Right renal cortex interstitium (tissue), 3 donors: Measurements from ENCODE around the gene HOXC11. TPM values are rescaled to one million over a fixed set of nuclear protein-coding genes. Genes with fewer than 3 reads are reported as not detected.

ENCODE experiments used
- DNase-seq, 3 donors: peaks; one replicate each; pipeline ENCODE4 v3.0.0-alpha.2; 2013; ENCODE audit warnings: low read depth in 3 of 3, low spot score in 2 of 3
- polyA plus RNA-seq, 3 donors: library from polyadenylated mRNA; unstranded; fragments of 120-200 nt; gene quantifications; one replicate each; pipeline ENCODE4 v1.2.1, GENCODE V29; 2013; ENCODE audit not compliant: insufficient read length in 3 of 3

Gene HOXC11
- polyA plus RNA-seq, 3 donors, result 1.4 to 2.8 (median 1.5) TPM

DNA sequence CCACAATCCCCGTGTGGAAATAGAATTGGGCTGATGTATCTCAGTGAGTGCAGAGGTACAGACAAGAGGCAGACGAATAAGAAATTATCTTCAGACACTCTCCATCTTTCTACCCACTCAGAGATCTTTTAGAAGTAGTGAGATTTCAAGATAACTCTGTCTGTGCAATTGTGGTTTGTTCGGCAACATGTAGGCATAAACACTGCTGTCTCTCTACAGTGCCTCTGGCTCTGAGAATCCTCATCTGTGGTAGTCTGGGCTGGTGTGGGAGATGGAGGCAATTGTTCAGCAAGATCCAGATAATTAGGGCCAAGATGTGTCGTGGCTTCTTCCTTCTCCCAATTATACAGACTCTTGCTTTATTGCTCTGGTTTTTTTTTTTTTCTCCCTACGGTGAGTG lies 31.2 kb upstream of the HOXC11 start:
- DNase-seq, result no peak

DNA sequence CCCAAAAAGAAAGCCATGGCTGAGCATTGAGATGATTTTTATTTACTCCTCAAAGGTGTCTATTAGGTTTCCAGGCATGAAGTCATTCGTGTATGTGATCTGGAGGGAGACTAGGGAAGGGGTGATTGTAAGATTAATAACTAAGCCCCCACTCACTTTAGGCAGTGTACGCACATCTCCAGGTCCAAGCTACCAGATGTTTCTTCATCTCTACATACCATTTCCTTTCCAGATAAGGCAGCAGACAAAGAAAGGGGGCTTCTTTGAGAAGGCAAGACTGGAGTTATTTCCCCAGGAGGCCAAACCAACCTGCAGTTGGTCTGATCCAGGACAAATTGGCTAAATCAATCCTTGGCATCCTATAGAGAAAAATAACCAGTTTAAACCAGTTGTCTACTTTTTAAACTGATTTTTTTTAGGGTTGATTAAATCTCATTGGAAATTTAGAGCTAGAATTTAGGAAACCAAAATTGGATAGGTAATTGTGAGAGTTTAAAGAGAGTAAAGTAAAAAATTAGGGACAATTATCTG lies 30.4 kb upstream of the HOXC11 start:
- DNase-seq, result no peak

DNA sequence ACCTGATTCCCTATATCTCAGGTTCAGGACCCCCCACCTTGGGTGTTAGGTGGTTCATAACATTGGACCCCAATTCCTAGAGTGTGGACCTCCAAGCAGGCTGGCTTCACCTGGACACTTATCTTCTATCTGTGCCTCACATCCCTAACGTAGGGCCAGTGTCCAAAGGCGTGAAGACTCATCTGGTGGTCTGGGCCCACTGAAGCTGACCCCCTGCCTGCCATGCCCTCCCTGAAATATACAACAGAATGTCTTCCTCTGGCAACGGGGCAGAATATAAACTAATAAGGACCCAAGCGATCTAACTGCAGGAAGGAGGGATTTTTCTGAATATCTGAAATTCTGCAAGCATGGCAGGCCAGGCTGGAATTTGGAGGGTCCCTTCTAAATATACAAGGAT lies 28.7 kb upstream of the HOXC11 start:
- no peak for DNase-seq

DNA sequence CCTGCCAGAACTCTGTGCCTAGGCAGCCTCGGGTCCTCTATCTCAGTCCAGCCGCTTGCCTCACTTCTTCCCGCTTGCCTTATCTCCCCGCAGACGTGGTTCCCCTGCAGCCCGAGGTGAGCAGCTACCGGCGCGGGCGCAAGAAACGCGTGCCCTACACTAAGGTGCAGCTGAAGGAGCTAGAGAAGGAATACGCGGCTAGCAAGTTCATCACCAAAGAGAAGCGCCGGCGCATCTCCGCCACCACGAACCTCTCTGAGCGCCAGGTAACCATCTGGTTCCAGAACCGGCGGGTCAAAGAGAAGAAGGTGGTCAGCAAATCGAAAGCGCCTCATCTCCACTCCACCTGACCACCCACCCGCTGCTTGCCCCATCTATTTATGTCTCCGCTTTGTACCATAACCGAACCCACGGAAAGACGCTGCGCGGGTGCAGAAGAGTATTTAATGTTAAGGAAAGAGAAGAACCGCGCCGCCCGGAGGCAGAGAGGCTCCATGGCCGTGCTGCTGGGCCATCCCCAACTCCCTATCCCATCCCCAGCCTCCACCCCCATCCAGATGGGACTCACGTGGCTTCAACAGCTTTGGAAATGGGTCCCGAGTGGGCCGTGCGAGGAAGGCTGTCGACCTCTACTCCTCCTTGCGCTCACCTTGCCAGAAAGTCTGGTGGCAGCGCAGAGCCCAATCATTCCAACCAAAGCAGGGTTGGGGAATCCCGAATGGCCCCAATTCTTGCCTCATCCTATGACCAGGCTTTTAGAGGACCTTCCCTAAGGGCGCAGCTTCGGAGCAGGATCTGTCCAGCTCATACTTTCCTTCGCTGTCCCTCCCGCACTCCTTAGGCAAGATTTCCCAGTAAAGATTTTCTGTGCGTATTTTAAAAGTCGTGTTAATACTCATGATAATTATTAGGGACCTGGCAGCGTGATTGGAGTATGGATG lies 27.7 kb upstream of the HOXC11 start:
- no peak for DNase-seq

DNA sequence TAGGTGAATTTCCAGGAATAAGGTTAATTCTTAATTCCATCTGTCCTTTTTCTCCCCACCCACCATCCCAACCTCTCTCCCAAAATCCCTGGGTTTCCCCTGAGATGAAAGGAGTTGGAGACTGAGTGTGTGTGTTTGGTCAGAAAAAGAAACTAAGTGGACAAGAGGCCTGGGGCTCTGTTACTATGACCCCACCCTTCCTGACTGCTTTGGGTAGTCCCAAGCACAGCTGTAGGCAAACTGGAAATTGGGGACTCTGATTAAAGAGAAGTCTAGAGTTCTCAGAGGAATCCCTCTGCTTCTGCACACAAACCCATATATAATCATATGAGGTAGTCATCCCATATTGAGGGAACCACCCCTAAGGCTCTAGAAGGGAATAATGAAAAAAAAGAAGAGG lies 25.2 kb upstream of the HOXC11 start:
- no peak for DNase-seq

DNA sequence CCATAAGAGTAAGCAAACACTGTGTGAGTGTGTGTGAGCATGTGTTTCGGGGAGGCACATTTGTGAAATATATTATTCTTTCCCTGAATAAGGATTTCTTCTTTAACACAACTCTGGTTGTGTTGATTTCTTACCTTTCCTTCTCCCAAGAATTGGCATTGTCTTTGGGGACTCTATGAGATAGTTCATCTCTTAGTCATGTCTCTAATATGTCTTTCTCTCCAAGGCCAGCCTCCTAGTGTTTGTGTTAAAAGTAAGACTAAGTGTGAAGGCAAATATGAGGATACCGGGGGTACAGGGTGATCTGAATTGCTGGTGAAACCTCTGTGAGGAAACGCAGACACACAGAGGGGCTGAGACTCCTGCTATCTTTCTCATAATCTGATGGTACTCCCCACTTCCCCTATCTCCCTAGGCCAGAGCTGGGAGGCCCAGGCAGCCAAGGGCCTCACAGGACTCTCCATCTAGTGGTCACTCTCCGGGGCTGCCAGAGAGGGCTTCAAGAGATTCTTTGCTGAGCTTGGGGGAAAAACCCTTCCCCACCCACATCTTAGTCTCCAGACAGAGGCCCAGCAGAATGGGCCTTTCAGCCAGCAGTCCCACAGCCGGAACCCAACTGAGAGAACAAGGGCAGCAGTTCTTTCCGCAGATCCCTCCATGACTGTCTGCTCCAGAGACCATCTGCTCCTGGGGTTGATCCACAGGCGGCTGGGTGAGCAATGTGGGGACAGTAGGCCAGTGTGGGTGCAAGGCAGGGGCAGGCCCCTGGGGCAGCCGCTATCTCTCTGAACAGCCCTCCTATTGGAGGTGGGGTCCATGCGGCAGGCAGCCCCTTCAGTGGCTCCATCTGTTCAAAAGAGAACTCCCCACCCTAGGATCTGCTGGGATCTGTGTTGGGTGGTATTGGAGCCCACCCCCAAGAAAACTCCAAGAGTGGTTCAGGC lies 24.0 kb upstream of the HOXC11 start:
- DNase-seq, result no peak

DNA sequence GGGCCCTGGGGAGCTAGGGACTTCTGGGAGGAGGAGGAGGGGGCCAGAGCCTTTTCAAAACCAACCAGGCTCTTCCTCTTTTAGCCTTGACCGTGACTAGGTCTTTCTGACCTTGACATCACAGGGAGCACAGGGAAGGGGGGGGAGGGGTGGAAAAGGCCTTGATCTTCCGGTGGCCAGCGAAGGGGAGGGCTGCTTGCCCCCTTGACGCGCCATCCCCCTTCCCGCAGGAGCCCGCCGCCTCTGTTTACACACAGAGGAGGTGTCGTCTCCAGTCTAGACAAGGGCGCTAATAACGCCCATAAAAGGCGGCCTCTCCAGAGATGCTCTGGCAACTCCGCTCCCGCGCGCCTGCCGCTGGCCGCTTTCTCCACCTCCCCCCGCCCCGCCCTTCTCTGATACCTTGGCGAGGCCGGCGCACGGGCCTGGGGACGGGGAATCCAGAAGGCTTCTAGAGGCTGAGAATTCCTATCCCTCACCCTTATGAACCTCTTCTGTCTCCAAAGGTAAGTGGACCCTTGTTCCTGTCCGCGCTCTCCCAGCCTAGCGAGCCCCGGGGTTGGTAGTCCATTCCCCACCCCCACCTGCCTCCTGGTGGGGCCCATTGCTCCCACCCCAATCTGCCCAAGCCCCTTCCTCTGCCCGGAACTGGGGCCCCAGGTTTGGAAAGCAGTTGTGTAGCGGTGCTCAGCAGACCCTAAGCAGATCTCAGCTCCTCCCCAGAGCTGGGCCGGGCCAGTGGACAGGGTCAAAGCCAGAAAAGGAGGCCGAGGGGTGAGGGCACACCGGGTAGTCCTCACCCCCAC lies 23.1 kb upstream of the HOXC11 start:
- no peak for DNase-seq

DNA sequence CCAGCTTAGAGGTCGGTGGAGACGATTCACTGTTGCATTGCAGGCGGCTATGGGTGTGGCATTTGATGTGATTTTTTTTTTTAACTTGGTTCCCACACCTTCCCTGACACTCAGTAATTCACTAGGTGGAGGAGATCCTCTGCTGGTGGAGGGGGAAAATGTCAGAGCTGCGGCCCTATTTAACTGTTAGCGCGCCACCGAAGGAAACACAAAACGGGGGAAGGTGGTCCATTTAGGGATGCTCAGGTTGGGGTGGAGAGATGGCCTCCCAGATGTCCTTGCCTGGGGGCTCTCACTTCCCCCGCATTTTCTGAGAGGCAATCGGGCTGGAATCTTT lies 22.5 kb upstream of the HOXC11 start:
- DNase-seq, result no peak

DNA sequence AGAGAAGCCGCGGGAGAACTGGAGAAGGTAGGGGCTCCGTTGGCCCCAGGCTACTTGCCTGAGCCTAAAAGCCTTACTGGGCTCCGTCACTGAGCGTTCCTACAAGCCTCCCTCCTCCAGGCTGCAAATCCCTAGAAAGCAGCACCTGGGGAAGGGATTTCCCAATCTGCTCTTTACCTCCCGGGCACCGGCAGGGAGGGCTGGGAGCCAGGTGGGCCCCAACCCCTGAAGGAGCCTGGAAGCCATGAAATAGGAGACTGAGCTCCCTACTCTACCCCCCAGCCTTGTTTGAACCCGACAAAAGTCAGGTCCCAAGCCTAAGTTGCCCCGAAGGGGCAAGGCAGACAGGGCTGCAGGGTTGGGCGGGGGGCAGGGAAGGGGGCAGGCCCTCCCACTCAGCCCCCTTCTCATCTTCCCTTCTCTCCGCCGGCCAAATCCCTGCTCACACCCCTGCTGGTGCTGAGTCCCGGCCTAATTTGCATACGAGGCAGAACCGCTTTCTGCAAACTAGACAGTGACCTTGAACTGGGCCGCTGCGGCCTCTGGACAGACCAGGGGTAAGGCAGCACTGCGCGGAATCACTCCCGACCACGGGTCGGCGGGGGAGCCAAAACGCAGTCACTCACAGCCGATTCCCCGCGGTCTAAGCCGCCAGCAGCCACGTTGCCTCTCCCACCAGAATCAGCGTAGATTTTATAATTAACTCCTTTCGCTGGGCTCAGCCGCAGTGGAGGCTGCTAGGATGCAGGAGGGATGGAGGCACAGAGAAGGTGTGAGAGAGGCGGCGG lies 21.9 kb upstream of the HOXC11 start:
- DNase-seq, result no peak

DNA sequence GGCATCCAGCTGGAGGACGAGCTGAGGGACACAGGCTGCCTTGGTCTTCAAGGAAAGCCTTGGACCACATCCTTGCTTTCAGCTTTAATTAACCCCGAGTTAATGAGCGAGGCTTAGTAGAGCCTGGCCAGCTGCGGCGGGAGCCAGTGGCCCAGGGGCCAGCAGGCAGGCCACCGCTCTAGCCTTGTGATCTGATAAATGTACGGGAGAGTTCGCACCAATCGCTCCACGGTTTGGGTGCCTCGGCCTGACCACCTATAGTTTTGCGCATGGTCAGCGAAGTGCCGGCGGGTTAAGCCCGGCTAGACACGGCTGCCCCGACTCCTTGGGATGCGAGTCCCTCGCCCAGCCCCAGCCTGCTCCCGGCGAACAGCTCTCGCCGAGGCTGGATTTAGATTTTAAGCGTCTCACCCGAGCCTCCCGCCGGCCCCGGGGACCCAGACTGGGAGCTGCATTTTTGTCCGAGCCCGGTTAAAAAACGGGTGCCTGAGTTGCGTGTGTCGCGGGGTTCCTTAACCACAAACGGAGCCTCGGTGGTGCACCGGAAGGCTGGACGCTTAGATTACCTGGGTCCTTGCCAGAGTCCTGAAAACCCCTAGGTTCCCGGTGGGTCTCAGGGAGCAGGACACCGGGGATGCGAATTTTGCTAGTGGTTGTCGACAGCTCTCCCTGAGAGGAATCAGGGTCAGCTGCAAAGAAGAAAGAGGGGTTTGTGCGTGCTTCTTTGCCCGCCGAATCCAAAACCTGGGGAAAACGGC lies 21.2 kb upstream of the HOXC11 start:
- no peak for DNase-seq

DNA sequence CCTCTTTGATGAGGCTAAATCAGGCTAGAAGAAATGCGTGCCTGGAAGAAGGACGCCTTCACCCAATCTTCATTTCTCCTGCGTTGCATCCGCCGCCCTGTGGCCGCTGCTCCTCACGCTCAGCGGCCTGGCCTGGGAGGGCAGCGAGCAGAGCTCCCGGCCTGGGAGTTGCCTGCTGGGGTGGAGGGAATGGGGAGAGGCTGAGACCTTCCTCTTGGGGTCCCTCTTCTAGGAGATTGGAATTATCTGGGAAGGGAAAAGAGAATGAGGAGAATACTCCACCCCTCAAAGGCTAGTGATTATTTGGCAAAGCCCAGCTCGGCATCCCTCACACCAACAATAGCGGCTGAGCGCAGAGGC lies 20.6 kb upstream of the HOXC11 start:
- DNase-seq, result no peak

DNA sequence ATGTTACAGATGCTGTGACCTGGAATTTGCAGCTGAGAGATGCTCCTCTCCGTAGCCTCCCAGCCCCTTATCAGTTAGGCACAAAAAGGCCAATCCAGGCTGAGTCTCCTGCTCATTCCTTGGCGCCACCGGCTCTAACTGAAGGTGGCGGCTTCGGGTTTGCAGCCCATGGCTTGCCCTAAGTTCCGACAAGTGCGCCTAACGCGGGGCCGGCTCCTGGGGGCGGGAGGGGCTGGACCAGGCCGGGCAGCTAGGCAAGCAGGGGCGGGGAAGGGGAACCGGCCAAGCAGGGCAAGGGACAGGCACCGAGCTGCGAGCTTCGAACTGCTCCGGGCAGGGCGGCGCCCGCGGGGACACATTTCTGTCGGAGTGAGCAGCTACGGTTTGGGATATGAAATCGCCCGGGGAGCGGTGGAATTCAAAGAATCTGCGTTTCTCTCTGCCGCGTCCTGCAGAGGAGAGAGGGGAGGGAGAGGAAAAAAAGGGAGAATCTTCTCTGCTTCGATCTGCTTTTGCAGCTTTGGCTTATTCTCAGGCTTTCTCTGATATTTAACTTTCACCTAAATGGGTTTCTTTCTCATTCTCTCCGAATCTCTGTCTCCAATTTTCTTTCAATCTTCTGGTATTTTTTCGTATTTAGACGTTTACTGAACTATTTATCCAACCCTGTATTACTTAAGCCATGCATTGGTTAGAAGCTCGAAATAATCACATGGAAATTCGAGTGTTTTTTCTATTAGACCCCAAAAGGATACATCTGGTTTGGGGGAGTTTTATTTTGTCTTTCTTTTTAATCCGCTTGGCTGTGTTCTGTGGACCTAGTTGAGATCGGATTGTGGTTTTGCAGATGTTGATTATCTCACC lies 19.8 kb upstream of the HOXC11 start:
- DNase-seq, result no peak

DNA sequence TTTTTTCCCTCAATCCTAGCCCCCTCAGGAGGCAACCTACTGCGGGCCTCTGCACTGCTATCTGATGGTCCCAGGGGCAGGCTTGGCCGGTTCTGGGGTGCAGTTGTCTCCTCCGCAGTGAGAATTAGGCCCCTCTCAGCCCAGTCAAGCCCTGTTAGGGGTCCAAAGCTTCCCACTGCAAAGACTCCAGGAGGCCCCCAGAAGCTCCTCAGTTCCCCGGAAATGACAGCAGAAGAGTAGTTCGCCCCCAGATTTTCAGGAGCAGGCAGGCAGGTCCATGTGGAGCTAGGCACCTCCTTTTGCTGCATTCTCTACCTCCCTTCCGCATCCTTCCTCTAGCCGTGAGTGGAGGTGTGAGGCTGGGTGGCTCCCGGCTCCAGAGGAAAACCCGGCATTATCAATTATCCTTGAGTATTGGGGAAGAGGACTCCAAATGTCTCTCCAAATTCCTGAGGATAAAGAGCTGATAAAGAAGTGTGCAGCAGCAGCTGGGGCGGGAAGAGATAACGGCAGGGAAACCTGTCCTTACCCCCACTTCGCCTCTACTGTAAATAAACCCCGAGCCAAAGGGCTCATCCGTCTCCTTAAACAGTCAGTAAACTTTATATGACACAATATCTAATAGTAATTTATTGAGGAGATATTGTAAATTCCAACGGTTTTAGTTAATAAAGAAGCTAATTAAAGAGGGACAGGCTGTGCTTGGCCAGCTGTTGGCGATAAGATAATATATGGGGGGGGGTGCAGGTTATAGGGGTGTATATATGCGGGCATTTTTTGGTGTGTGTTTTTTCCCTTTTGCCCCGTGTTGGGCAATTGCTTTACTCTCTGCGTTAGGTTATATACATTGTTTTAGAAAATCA lies 18.9 kb upstream of the HOXC11 start:
- no peak for DNase-seq

DNA sequence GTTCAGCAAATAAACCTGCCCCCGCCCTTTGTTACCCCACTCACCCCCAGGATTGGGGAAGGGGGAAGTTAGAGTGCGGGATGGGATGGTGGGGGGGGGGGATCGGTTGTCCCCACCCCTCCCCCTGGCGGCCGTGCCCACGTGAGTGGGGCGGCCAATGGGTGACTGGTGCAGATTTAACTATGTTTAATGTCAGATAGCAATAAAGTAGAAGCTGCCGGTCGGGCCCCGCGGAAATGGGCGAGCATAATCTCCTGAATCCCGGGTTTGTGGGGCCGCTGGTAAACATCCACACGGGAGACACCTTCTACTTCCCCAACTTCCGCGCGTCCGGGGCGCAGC lies 18.3 kb upstream of the HOXC11 start, which contains the start of gene HOXC12:
Gene HOXC12 (plus strand): TSS at position 210 of the 342 bp plus-strand sequence. CDS start 27 bp downstream, at position 237.
- no peak for DNase-seq

DNA sequence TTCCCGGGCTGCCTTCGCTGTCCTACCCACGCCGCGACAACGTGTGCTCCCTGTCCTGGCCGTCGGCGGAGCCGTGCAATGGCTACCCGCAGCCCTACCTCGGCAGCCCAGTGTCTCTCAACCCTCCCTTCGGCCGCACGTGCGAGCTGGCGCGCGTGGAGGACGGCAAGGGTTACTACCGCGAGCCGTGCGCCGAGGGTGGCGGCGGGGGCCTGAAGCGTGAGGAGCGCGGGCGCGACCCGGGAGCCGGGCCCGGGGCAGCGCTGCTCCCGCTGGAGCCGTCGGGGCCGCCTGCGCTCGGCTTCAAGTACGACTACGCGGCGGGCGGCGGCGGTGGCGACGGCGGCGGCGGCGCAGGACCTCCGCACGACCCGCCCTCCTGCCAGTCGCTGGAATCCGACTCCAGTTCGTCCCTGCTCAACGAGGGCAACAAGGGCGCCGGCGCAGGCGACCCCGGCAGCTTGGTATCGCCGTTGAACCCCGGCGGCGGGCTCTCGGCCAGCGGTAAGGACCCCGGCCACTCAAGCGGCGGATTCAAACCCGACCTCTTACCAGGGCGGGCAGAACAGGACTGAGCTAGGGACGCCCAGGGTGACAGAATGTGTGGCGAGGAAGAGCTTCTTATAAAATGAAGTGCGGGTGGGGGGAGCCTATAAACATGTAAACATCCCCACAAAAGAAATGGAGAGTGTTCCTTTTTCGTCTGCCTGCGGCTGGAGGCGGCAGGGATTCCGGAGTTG lies 17.7 kb upstream of the HOXC11 start:
- DNase-seq, result no peak

DNA sequence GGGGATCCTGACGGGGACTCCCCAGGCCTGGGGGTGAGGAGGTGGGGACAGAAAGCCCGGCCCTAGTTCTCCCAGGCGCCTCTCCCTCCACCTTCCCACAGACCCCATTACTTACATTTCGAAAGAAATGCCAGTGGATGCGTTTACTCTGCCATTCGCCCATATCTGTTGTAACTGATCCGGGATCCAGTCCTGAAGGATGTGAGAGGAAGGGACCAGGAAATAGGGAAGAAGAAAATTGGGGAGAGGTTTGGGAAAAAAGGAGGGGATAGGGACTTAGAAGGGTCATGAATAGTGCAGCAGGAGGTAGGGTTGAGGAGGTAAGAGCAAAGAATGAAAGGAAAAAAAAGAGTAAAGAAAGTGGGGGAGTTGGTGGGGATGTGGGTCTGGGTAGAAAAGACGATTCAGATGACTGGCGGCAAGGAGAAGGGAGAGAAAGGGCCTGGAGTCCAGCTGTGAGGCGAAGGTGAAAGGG lies 17.1 kb upstream of the HOXC11 start:
- DNase-seq, result no peak
